ENCODE data around the gene C22orf31.
A peak's percentile ranks its signal among the peaks of the same experiment; 100 is the strongest.

The C22orf31 gene

DNA sequence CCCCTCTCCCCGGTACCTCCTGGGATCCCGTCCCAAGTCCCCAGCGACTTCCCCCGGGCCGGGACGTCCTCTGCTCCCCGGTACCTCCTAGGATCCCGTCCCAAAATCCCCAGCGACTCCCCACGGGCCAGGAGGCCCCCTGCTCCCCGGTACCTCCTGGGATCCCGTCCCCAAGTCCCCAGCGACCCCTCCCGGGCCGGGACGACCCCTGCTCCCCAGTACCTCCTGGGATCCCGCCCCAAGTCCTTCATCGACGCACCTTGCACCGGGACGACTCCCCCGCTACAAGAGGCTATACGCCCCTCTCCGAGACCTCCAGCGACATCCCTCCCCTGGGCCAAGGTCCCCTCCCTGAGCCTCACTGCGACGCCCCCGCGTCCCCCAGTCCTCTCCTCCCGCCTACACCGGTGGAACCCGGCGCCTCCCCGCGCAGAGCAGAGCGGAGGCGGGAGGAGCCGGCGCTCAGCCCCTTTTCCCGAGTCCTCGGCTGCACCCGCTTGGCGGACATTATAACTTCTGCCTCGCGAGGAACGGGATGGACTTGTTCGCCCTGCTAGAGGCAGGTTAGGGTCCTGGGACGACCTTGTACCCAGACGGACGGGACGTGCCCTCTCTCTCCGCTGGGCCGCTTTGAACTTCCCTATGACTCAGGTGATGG, 12.1 kb upstream of the C22orf31 start:
- H3K4me2 ChIP-seq (ENCODE audit: low read depth, low read length), result peak overlapping the region; percentile 91
- H3K4me3 ChIP-seq (ENCODE audit: low read length), result peak overlapping the region; percentile 53; the same call in 1 of the 2 replicates
- peak overlapping the region; percentile 38; the same call in 1 of the 2 replicates for H3K9ac ChIP-seq (ENCODE audit: low read length)
- no peaks in the 10 kb centered on the region for H4K20me1 ChIP-seq (ENCODE audit: insufficient read depth, low read length)
- H3K79me2 ChIP-seq (ENCODE audit: low read length), result no peaks in the 10 kb centered on the region
- peak overlapping the region; percentile 83 for H2AFZ ChIP-seq (ENCODE audit: low read length)
- no peaks in the 10 kb centered on the region for H3K9me2 ChIP-seq (replicated peaks; ENCODE audit: insufficient read depth, low read length)
- H3K9me3 ChIP-seq (replicated peaks; ENCODE audit: insufficient read depth, low read length), result no peaks in the 10 kb centered on the region
- H3F3A ChIP-seq (ENCODE audit: insufficient read depth, low read length), result peaks cover 9% of the 10 kb centered on the region
- H3K36me3 ChIP-seq (replicated peaks; ENCODE audit: insufficient read depth, low read length), result no peaks in the 10 kb centered on the region
- no peaks in the 10 kb centered on the region for H3K27me3 ChIP-seq (replicated peaks; ENCODE audit: insufficient read depth, low read length)
- TF ChIP-seq, protein P1, sequence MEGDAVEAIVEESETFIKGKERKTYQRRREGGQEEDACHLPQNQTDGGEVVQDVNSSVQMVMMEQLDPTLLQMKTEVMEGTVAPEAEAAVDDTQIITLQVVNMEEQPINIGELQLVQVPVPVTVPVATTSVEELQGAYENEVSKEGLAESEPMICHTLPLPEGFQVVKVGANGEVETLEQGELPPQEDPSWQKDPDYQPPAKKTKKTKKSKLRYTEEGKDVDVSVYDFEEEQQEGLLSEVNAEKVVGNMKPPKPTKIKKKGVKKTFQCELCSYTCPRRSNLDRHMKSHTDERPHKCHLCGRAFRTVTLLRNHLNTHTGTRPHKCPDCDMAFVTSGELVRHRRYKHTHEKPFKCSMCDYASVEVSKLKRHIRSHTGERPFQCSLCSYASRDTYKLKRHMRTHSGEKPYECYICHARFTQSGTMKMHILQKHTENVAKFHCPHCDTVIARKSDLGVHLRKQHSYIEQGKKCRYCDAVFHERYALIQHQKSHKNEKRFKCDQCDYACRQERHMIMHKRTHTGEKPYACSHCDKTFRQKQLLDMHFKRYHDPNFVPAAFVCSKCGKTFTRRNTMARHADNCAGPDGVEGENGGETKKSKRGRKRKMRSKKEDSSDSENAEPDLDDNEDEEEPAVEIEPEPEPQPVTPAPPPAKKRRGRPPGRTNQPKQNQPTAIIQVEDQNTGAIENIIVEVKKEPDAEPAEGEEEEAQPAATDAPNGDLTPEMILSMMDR (IDR thresholded peaks at IDR 0.05; ENCODE audit: low read length), result no peak
- TF ChIP-seq EZH2 (optimal IDR thresholded peaks at IDR 0.05; ENCODE audit: low read depth, low read length) (no peak), EZH2phosphoT487 (IDR thresholded peaks at IDR 0.05; ENCODE audit: low read length) (no peak)
- H3K4me1 ChIP-seq (ENCODE audit: low read length), result peaks cover 8% of the 10 kb centered on the region
- H3K27ac ChIP-seq (ENCODE audit: low read length), result no peak overlapping the region
- DNase-seq, result no peak

DNA sequence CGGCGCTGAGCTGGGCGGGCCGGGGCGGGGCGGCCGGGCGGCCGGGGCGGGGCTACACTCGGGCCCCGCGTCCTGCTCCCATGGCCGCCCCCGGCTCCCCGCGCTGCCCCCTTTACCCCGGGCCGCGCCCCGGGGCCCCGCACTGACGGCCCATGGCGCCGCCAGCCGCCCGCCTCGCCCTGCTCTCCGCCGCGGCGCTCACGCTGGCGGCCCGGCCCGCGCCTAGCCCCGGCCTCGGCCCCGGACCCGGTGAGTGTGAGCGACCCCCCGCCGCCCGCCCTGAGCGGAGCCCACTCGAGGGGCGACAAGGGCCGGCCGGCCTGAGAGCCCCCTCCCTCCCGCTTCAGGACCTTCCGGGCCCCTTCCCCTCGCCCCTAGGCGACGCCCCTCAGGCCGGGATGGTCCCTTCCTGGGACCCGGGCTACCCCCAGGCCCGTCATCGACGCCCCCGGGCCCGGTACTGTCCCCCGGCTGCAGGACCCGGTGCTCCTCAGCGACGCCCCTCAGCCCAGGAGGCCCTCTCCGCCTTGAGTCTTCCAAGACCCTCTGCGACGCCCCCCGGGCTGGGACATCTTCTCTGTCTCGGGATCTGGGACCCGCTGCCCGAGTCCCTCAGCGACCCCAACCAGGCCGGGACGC, 11.5 kb upstream of the C22orf31 start, which contains the start of gene KREMEN1:
TSS of gene KREMEN1 (plus strand) at position 57 of the 639 bp plus-strand sequence. CDS start at position 153, 96 bp downstream.
- no peaks in the 10 kb centered on the region for H3K27me3 ChIP-seq (replicated peaks; ENCODE audit: insufficient read depth, low read length)
- no peaks in the 10 kb centered on the region for H3K9me2 ChIP-seq (replicated peaks; ENCODE audit: insufficient read depth, low read length)
- H3K27ac ChIP-seq (ENCODE audit: low read length), result peak within 1 kb of the TSS; percentile 12; the same call in 1 of the 2 replicates
- no peaks in the 10 kb centered on the region for H3K79me2 ChIP-seq (ENCODE audit: low read length)
- peaks cover 8% of the 10 kb centered on the region for H3K4me1 ChIP-seq (ENCODE audit: low read length)
- no peaks in the 10 kb centered on the region for H3K36me3 ChIP-seq (replicated peaks; ENCODE audit: insufficient read depth, low read length)
- peak within 1 kb of the TSS; percentile 60; the same call in 1 of the 2 replicates for H3K9ac ChIP-seq (ENCODE audit: low read length)
- no peaks in the 10 kb centered on the region for H3K9me3 ChIP-seq (replicated peaks; ENCODE audit: insufficient read depth, low read length)
- H3K4me3 ChIP-seq (ENCODE audit: low read length), result peak within 1 kb of the TSS; percentile 60
- no peaks in the 10 kb centered on the region for H4K20me1 ChIP-seq (ENCODE audit: insufficient read depth, low read length)
- peak within 1 kb of the TSS; percentile 83 for H2AFZ ChIP-seq (ENCODE audit: low read length)
- no peak for TF ChIP-seq EZH2 (optimal IDR thresholded peaks at IDR 0.05; ENCODE audit: low read depth, low read length)
- TF ChIP-seq, protein P1 (IDR thresholded peaks at IDR 0.05; ENCODE audit: low read length), result no peak
- TF ChIP-seq EZH2phosphoT487 (IDR thresholded peaks at IDR 0.05; ENCODE audit: low read length), result no peak
- DNase-seq, result no peak
- peaks cover 9% of the 10 kb centered on the region for H3F3A ChIP-seq (ENCODE audit: insufficient read depth, low read length)
- H3K4me2 ChIP-seq (ENCODE audit: low read depth, low read length), result peak within 1 kb of the TSS; percentile 91

DNA sequence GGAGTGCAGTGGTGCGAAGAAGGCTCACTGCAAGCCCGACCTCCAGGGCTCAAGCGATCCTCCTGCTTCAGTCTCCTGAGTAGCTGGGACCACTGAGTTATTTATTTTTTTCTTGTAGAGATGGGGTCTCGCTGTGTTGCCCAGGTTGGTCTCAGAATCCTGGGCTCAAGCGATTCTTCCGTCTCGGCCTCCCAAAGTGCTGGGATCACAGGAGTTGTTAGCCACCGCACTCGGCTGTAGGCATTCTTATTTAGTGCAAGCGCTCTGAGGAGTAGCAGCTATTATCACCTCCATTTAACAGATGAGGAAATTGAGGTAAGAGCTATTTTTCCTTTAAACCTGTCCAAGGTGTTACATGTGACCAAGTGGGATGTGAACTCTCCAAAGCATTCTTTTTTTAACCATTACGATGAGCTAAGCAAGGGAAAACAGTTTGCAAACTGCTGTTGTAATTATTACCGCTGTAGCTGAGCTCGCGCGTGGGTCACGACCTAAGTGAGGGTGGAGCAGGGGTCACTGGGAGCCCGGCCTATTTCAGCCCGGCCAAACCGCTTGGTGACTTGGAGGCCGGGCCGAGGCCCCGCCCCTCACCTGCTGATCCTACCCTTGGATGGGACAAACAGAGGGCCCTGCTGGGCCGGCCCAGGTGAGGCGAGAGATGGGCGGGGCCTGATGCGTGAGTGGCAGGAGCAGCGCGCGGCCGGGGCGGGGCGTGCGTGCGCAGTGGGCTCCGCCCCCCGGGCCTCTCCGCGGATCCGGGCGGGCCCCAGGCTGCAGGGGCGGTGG, 10.8 kb upstream of the C22orf31 start:
- Histone ChIP-seq H3K9me3 (replicated peaks; ENCODE audit: insufficient read depth, low read length) (no peaks in the 10 kb centered on the region), H2AFZ (ENCODE audit: low read length) (peak overlapping the region; percentile 71), H3K4me3 (ENCODE audit: low read length) (peak overlapping the region; percentile 60), H3F3A (ENCODE audit: insufficient read depth, low read length) (peaks cover 9% of the 10 kb centered on the region), H3K36me3 (replicated peaks; ENCODE audit: insufficient read depth, low read length) (no peaks in the 10 kb centered on the region), H4K20me1 (ENCODE audit: insufficient read depth, low read length) (no peaks in the 10 kb centered on the region), H3K9ac (ENCODE audit: low read length) (no peak overlapping the region; the same call in 1 of the 2 replicates), H3K27me3 (replicated peaks; ENCODE audit: insufficient read depth, low read length) (no peaks in the 10 kb centered on the region), H3K27ac (ENCODE audit: low read length) (no peak overlapping the region), H3K9me2 (replicated peaks; ENCODE audit: insufficient read depth, low read length) (no peaks in the 10 kb centered on the region), H3K4me1 (ENCODE audit: low read length) (peaks cover 8% of the 10 kb centered on the region), H3K4me2 (ENCODE audit: low read depth, low read length) (peak overlapping the region; percentile 83), H3K79me2 (ENCODE audit: low read length) (no peaks in the 10 kb centered on the region)
- peak; percentile 96 for DNase-seq
- TF ChIP-seq, protein P1 (IDR thresholded peaks at IDR 0.05; ENCODE audit: low read length), result no peak
- TF ChIP-seq EZH2phosphoT487 (IDR thresholded peaks at IDR 0.05; ENCODE audit: low read length) (no peak), EZH2 (optimal IDR thresholded peaks at IDR 0.05; ENCODE audit: low read depth, low read length) (no peak)

Data from MM.1S (cell line).